C4-2B (cell line): ENCODE data around the gene CKAP2L.

Experiments used
- CTCF ChIP-seq: fragments of 450-650 bp; conservative IDR thresholded peaks from 2 replicates; pipeline ENCODE4 v1.5.1; 2017; ENCODE audit warnings: mild to moderate bottlenecking
- ZFX ChIP-seq: fragments of 450-650 bp; IDR thresholded peaks from 2 replicates; pipeline ENCODE4 v1.6.1; 2017

GRCh38 chr2:112752667-112753066 lies 11.7 kb downstream of the CKAP2L start:
- no peak for TF ChIP-seq CTCF
- no peak for TF ChIP-seq ZFX
